ENCODE measurements around the gene ABCC5.

Gene ABCC5

DNA sequence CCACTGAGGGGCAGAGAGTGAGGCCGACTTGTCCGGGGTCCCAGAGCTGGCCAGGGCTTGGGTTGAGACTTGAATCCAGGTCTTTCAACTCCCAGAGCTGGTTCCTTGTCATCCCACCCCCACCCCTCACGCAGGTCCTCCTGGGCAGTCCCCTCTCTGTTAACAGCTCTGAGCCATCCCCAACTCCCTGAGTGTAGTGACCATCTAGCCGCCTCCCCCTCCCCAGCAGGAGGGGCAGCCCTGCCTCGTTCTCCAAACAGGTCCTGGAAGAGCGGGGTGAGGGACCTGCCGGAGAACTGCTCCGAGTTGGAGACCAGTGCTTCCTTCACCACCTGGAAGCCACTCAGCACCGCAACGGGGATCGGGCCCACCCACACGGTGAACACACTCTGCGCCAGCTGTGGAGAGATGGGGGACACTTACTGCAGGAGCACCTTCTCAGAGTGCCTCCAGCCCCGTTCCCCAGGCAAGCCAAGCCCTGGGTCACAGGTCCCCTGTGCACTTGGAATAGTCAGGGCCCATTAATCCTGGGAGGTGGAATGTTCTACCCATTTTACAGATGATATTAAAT is 108.6 kb downstream of the ABCC5 start:
- Mint-ChIP-seq H3K36me3 (ENCODE audit: low read depth) (no peaks in the 10 kb centered on the region), H3K4me1 (ENCODE audit: low read depth) (no peaks in the 10 kb centered on the region), H3K9me3 (no peaks in the 10 kb centered on the region)

DNA sequence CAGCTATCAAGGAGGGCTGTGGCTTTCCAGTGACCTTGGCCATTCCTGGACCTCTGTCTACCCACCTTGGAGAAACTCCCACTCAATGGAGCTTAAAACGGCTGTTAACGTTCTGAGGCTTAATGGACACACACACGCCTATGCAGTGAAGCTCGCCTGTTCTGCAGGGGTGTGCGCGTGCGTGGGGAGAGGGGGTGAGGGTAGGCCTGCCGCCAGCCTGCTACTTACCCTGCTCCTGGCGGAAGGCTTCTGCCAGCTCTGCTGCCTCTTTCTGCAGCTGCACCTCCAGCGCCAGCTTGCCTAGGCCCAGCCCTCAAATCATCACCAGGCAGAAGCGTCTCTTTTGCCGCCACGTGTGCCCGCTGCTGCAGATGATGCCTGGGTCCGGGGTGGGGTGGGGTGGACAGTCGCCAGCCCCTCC is 109.8 kb downstream of the ABCC5 start:
- Mint-ChIP-seq H3K4me3 (no peak overlapping the region), H3K9me3 (no peaks in the 10 kb centered on the region), H3K36me3 (ENCODE audit: low read depth) (no peaks in the 10 kb centered on the region), H3K4me1 (ENCODE audit: low read depth) (no peaks in the 10 kb centered on the region), H3K27ac (no peak overlapping the region), H3K27me3 (no peaks in the 10 kb centered on the region)

More for the DNA sequence above, 108.6 kb downstream of the ABCC5 start:
- Mint-ChIP-seq H3K27ac (no peak overlapping the region), H3K27me3 (no peaks in the 10 kb centered on the region), H3K4me3 (no peak overlapping the region)

DNA sequence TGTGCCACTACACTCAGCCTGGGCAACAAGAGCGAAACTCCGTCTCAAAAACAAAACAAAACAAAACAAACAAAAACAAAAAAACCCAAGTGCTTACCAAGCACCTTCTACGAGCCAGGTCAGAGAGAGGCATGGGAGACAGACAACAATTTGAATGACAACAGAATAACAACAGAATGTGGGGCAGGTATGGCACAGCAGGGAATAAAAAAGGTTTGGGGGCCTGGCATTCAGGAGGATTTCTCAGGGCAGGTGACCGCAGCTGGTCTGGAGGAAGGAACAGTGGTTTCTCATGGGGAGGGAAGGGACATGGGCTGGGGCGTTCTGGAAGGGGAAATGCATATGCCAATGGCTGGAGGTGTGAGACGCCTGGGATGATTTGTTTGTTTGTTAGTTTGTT is 110.5 kb downstream of the ABCC5 start:
- Mint-ChIP-seq H3K4me1 (ENCODE audit: low read depth) (no peaks in the 10 kb centered on the region), H3K9me3 (no peaks in the 10 kb centered on the region), H3K27ac (no peak overlapping the region), H3K36me3 (ENCODE audit: low read depth) (no peaks in the 10 kb centered on the region), H3K27me3 (no peaks in the 10 kb centered on the region), H3K4me3 (no peak overlapping the region)

DNA sequence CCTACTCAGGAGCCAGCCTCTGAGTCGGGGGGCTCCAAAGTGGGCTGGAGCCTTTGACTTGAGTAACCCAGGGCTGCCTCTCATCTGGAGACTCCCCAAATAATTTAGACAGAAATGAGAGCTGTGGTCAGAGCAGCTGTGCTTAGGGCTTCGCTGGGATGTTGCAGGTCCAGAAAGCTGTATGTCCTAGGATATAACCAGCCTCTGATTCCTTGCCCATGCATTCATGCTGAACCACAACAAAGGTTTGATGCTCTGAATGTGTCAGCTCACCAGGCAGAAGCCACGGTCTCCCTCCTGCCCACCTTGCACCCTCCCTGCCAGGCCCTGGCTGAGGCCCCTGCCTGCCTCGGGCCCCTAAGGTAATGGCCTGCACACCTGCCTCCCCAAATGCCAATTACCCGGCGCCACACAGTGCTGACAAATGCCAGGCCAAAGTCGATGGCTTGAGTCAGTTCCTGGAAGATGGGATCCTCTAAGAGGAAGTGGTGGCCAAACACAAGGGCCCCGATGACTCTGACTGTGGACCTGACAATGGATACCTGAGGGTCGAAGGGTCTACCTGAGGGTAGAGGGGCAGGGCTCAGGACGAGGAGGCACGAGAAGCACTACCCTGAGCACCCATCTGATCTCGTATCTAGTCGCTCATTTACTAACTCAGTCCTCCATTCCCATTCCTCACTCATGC is 111.3 kb downstream of the ABCC5 start:
- Mint-ChIP-seq H3K27ac (no peak overlapping the region), H3K4me1 (ENCODE audit: low read depth) (no peaks in the 10 kb centered on the region), H3K36me3 (ENCODE audit: low read depth) (no peaks in the 10 kb centered on the region), H3K4me3 (no peak overlapping the region), H3K9me3 (no peaks in the 10 kb centered on the region), H3K27me3 (no peaks in the 10 kb centered on the region)

DNA sequence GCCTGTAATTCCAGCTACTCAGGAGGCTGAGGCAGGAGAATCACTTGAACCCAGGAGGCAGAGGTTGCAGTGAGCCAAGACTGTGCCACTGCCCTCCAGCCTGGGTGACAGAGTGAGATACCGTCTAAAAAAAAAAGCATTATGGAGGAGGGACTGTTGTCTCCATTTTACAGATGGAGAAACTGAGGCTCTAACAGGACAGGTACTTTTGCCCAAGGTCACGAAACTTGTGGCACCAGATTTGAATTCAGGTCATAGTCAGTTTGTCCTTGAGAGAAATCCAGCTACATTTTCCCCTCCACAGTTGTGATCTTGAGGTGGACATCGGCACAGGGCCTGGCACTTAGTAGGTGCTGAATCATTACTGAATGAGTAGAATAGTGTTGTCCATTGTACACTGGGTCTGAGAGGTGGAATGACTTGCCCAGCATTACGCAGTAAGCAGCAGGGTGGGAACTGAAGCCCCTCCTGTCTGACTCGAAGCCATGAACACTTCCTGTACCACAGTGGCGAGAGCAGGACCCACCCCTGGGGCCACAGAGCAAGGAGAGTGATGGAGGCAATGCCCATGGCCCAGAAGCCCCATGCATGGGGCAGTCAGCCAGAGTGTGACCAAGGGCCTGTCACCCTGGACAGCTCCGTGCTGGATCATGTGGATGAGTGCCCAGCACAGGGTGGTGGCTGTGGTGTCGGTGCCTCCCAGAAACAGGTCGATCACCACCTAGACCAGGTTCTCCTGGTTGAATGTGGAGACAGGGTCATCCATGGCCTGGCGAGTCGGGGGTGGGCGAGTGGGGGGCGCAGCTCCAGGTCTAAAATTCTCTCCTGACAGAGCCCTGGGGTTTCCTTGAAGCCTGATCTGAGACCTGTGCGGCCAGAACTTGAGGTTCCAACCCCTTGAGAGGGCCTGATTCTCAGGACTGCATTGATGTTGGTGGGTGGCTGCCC is 112.6 kb downstream of the ABCC5 start:
- Mint-ChIP-seq H3K27ac (no peak overlapping the region), H3K9me3 (no peaks in the 10 kb centered on the region), H3K4me3 (no peak overlapping the region), H3K36me3 (ENCODE audit: low read depth) (no peaks in the 10 kb centered on the region), H3K27me3 (peaks cover 4% of the 10 kb centered on the region), H3K4me1 (ENCODE audit: low read depth) (no peaks in the 10 kb centered on the region)

DNA sequence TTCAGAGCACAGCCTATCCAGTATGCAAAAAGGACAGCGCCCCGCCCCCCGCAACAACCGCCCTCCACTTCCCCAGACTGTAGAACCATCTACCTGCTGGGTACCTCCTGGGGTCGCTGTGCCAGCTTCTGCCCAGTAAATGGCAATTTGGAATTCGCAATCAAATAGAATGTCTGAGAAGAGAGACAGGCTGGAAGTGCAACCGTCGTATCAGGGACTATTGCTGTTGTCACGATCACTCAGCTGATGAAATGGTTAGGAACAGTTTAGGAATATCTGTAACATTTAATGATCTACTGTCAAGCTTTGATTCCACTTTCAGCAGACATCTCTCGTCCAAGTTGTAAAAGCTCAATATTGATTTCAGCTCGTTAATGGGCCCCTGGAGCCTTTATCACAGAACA is 119.7 kb downstream of the ABCC5 start:
- Mint-ChIP-seq H3K36me3 (ENCODE audit: low read depth) (no peaks in the 10 kb centered on the region), H3K4me3 (no peak overlapping the region), H3K4me1 (ENCODE audit: low read depth) (no peaks in the 10 kb centered on the region), H3K9me3 (no peaks in the 10 kb centered on the region), H3K27me3 (peaks cover 15% of the 10 kb centered on the region), H3K27ac (no peak overlapping the region)

DNA sequence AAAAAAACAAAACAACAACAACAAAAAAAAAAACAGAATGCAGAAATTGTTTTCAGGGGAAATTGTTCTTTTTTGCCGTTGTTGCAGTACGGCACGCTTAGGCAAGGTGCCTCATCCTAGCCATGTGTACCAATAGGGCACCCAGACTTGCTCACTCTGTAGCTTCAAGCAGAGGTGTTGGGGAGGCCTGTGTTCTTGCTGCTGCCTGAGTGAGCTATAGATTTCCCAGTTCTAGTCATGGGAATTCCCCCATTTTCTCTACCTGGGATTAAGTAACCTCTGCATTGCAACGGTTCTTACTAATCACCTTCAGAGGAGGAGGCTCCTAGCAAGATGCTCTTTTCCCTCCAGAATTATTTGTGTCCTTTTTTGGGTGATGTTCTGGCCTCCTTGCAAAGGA is 120.1 kb downstream of the ABCC5 start:
- Mint-ChIP-seq H3K27me3 (peaks cover 19% of the 10 kb centered on the region), H3K27ac (no peak overlapping the region), H3K4me1 (ENCODE audit: low read depth) (no peaks in the 10 kb centered on the region), H3K4me3 (no peak overlapping the region), H3K36me3 (ENCODE audit: low read depth) (no peaks in the 10 kb centered on the region), H3K9me3 (no peaks in the 10 kb centered on the region)

DNA sequence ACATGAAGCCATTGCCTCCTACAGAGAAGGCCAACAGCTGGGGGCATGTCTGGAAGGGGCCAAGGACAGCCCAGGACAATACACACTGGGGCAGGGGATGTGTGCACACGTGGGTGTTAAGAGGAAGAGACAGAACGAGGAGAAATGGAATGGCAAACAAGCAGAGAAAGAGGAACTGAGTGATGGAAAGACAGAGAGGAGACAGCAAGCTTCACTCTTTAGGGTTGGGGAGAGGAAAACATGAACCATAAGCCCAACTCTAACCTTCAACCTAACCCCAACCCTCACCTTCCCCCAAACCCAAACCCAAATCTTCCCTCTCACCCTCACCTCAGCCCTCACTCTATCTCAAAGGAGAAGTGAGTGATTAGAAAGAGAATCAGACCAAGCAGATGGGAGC is 121.1 kb downstream of the ABCC5 start:
- Mint-ChIP-seq H3K27me3 (peaks cover 20% of the 10 kb centered on the region), H3K9me3 (no peaks in the 10 kb centered on the region), H3K27ac (no peak overlapping the region), H3K36me3 (ENCODE audit: low read depth) (no peaks in the 10 kb centered on the region), H3K4me1 (ENCODE audit: low read depth) (no peaks in the 10 kb centered on the region), H3K4me3 (no peak overlapping the region)

DNA sequence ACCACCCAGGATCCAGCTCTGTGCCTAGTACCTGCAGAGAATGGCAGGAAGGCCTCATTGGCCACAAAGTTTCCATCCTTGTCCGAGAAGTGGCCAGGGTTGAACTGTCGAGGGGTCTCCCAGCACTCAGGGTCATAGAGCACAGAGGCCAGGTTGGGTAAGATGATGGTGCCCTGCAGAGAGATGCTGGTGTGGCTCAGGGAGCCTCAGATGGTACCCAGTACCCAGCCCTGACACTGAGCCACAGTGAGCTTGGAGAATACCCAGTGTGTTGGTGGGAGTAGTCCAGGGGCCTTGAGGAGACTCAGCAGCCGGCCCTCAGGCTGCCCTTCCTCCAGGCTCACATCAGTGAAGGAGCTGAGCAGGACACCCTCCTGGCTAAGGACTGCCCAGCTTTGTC is 121.5 kb downstream of the ABCC5 start:
- Mint-ChIP-seq H3K27ac (no peak overlapping the region), H3K27me3 (peaks cover 20% of the 10 kb centered on the region), H3K36me3 (ENCODE audit: low read depth) (no peaks in the 10 kb centered on the region), H3K4me1 (ENCODE audit: low read depth) (no peaks in the 10 kb centered on the region), H3K4me3 (no peak overlapping the region), H3K9me3 (no peaks in the 10 kb centered on the region)

DNA sequence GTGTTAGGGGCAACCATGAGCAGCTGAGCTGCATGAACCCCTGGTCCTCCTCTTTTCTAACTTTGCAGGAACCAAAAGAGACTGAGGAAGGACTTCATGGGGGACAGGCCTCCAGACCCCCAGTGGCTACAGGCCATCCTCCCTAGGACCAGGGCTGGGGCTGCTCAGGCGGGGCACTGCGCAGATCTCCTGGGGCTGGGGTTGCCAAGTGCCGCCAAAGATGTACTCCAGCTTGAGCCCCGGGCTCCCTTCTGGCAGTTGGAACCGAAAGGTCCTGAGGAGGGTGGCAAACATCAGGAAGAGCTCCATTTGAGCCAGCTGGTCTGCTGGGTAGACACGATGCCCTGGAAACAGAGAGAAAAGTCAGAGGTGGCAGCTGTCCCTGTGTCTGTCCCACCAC is 121.9 kb downstream of the ABCC5 start:
- no peak overlapping the region for H3K27ac Mint-ChIP-seq
- no peaks in the 10 kb centered on the region for H3K4me1 Mint-ChIP-seq (ENCODE audit: low read depth)
- no peak overlapping the region for H3K4me3 Mint-ChIP-seq
- H3K9me3 Mint-ChIP-seq: no peaks in the 10 kb centered on the region
- peaks cover 20% of the 10 kb centered on the region for H3K27me3 Mint-ChIP-seq
- no peaks in the 10 kb centered on the region for H3K36me3 Mint-ChIP-seq (ENCODE audit: low read depth)

DNA sequence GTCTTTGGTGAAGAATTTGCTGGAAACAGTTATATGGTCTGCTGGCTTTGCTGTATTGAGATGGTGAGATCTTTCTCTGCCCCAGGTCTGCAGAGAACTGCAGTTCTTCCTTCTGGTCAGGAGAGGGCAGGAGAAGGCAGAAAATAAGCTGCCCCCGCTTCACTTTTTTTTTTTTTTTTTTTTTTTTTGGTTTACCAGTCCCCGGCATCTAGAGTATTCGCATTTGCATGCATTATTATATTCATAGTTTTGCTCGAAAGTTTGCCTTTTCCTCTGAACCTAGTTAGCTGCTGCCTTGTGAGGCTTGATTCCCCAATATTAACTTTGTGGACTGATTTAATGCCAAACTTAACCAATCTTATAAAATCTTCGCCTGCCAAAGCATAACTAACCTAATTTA is 122.4 kb downstream of the ABCC5 start:
- Mint-ChIP-seq H3K27ac (no peak overlapping the region), H3K36me3 (ENCODE audit: low read depth) (no peaks in the 10 kb centered on the region), H3K4me1 (ENCODE audit: low read depth) (no peaks in the 10 kb centered on the region), H3K27me3 (peaks cover 18% of the 10 kb centered on the region), H3K4me3 (no peak overlapping the region), H3K9me3 (no peaks in the 10 kb centered on the region)

DNA sequence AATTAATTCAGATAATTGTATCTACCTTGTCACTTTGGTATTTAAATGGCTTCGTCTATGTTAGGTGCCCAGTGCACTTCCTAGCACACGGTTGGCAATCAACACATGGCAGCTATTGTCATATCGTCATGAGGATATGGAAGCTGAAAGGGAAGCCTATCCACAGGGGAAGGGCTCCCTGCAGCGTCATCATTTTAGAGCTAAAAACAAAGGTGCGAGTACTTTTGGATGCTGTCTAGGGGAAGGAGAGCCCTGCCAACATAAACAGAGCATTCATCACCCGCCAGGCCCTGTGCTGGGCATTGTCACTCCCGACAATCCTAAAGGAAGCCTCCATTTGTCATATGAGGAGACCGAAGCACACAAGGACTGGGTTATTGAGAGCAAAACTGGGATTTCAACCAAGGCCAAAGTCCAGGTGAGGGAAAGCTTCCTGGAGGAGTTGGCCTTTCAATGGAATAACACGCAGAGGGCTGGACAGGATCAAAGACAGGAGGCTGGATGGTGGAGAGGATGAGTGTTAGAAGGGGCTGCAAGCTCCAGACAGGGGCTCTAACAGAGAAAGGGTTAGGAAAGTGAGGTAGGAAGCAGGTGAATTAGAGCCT is 125.0 kb downstream of the ABCC5 start:
- H3K27ac Mint-ChIP-seq: no peak overlapping the region
- H3K4me1 Mint-ChIP-seq (ENCODE audit: low read depth): no peaks in the 10 kb centered on the region
- no peak overlapping the region for H3K4me3 Mint-ChIP-seq

DNA sequence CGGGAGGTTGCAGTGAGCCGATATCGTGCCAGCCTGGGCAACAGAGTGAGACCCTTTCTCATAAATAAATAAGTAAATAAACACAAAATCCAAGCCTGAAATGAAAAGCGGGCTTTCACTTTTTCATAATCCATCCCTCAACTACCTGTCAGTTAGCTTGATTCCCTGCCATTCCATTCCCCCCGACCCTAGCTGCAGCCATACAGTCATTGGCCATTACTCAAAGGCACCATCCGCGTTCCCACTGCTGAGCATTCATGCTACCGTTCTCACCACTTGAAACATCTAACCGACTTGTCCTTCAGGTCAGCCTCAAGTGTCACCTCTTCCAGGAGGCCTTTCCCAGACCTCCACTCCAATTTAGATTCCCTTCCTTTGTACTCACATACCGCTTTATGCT is 131.9 kb downstream of the ABCC5 start:
- Mint-ChIP-seq H3K27ac (no peak overlapping the region), H3K9me3 (no peaks in the 10 kb centered on the region), H3K4me3 (peak overlapping the region; percentile 17), H3K27me3 (no peaks in the 10 kb centered on the region), H3K4me1 (ENCODE audit: low read depth) (peaks cover 28% of the 10 kb centered on the region), H3K36me3 (ENCODE audit: low read depth) (peaks cover 7% of the 10 kb centered on the region)

More for the DNA sequence above, 125.0 kb downstream of the ABCC5 start:
- Mint-ChIP-seq H3K36me3 (ENCODE audit: low read depth) (no peaks in the 10 kb centered on the region), H3K9me3 (no peaks in the 10 kb centered on the region), H3K27me3 (peaks cover 5% of the 10 kb centered on the region)

DNA sequence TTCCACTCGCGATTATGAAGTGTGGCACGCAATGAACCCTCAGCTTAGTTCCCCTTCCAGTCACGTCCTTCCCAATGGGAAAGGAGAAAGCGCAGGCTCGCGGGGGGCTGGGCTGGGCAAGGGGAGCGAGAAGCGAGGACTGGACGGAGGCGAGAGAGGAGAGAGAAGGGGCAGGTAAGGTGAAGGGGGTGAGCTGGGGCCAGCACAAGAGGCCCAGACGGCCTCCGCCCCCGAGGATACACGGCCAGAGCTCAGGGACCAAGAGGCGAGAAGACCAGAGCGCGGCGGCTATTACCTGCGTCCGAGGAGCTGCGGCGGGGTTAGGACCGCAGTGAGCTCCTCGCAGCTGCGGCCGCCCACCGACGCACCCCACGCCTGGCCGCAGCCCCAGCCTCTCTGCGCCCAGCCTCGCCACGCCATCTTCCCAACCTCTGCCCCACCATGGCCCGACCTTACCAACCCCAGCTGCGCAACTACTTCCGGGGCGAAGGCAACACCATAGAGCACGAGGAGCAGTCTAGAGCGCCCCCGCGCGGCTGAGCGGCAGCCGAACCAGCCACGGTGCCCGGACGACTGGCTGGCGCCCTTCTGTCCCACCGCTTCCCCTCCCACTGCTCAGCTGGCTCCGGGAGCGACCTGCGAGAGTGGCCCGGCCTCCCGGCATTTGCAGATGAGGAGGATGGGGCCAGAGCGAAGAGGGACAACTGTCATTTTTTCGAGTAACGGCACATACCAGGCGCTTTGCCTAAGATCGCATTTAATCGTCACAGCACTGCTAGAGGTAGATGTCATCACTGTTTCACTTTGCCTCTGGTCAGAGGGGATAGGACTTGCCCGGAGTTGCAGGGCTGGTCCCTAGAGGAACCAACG is 133.0 kb downstream of the ABCC5 start, which contains the start of gene PARL:
TSS of gene PARL (minus strand) at position 454 of the 870 bp plus-strand sequence. CDS start at position 420, 34 bp downstream.
- Mint-ChIP-seq H3K4me1 (ENCODE audit: low read depth) (peaks cover 33% of the 10 kb centered on the region), H3K36me3 (ENCODE audit: low read depth) (peaks cover 13% of the 10 kb centered on the region), H3K9me3 (no peaks in the 10 kb centered on the region), H3K4me3 (peak within 1 kb of the TSS; percentile 94), H3K27me3 (no peaks in the 10 kb centered on the region), H3K27ac (peak within 1 kb of the TSS; percentile 92)

Measured in stimulated activated naive CD8-positive, alpha-beta T cell treated with anti-CD3 and anti-CD28 coated beads, Interleukin-15, Interleukin-2, amounts not matched to agents 100 ng/mL and 50 ng/mL, for 24 hours (primary cell).